NCI-H1048 (cell line): ENCODE measurements around the gene TK1.

Experiments used
- DNase-seq: peaks from one replicate; lab custom pipeline; 2025; lab: John Stamatoyannopoulos, UW

The TK1 gene

GRCh38 chr17:78219396-78220150 is 32.7 kb upstream of the TK1 start:
- no peak for DNase-seq

- DNase-seq = no peak
Observed at GRCh38 chr17:78214706-78215061, 27.8 kb upstream of the TK1 start.

- DNase-seq = peak; percentile 79
Observed at GRCh38 chr17:78214016-78214705, 27.3 kb upstream of the TK1 start, which contains the start of gene BIRC5. Gene BIRC5, plus strand, starts transcription at chr17:78214253. Its CDS starts 64 bp downstream, at chr17:78214317.

- DNase-seq = no peak
Observed at GRCh38 chr17:78211032-78211431, 24.2 kb upstream of the TK1 start.

GRCh38 chr17:78210111-78210510 is 23.3 kb upstream of the TK1 start:
- DNase-seq = no peak

- DNase-seq = no peak
Observed at GRCh38 chr17:78208486-78208885, 21.6 kb upstream of the TK1 start.

- no peak for DNase-seq
Observed at GRCh38 chr17:78206298-78206697, 19.4 kb upstream of the TK1 start.

GRCh38 chr17:78205124-78205775 is 18.4 kb upstream of the TK1 start:
- no peak for DNase-seq

- no peak for DNase-seq
Observed at GRCh38 chr17:78204387-78205123, 17.7 kb upstream of the TK1 start.

- DNase-seq = no peak
Observed at GRCh38 chr17:78202666-78203065, 15.8 kb upstream of the TK1 start.

GRCh38 chr17:78200451-78200850 is 13.6 kb upstream of the TK1 start:
- no peak for DNase-seq

- DNase-seq = no peak
Observed at GRCh38 chr17:78197147-78197832, 10.4 kb upstream of the TK1 start.

- no peak for DNase-seq
Observed at GRCh38 chr17:78196716-78197115, 9.9 kb upstream of the TK1 start.

GRCh38 chr17:78185981-78186691 is 716 bp downstream of the TK1 start:
- no peak for DNase-seq

GRCh38 chr17:78184868-78185267 is 2.0 kb downstream of the TK1 start:
- no peak for DNase-seq

- no peak for DNase-seq
Observed at GRCh38 chr17:78184351-78184750, 2.5 kb downstream of the TK1 start.

GRCh38 chr17:78183916-78184315 is 2.9 kb downstream of the TK1 start:
- no peak for DNase-seq

- DNase-seq = no peak
Observed at GRCh38 chr17:78182504-78182903, 4.3 kb downstream of the TK1 start.

- no peak for DNase-seq
Observed at GRCh38 chr17:78180508-78180907, 6.3 kb downstream of the TK1 start.

GRCh38 chr17:78180083-78180482 is 6.8 kb downstream of the TK1 start:
- no peak for DNase-seq

- no peak for DNase-seq
Observed at GRCh38 chr17:78179372-78179771, 7.5 kb downstream of the TK1 start.
